K562 (cell line): Measurements from ENCODE around the gene DESI2. TPM values are rescaled to one million over a fixed set of nuclear protein-coding genes. Genes with fewer than 3 reads are reported as not detected.

Experiments
- ATAC-seq: fragments of 200-7000 bp; cut with Tn5 transposase; 3 replicates; pipeline ENCODE4 v1.9.1; 2020; ENCODE audit warnings: moderate library complexity
- BruUV-seq: library from RNA; stranded (reverse); fragments of 400-500 nt; replicated peaks from 2 replicates; lab custom pipeline; 2021; lab: Mats Ljungman, UMichigan
- CTCF ChIA-PET: fragments of 300-600 bp; formaldehyde crosslinking; extraction: SDS; loops from one replicate; lab custom pipeline; 2021; ENCODE audit warnings: low intra/inter-chr PET ratio; lab: Yijun Ruan, JAX
- POLR2A ChIA-PET: fragments of 300-600, 350-650 bp; sonication (Branson Sonifier 250); formaldehyde crosslinking; extraction: SDS; loops from one replicate; lab custom pipeline; 2021; ENCODE audit warnings: antibody characterized with exemption, inconsistent platforms; lab: Yijun Ruan, JAX
- DNase-seq, 4 experiments: peaks; one replicate each; pipeline versions ENCODE4 v3.0.0 to v3.0.0-alpha.2; 2011 to 2018; ENCODE audit warnings: low spot score in 3 of 4, mixed read lengths in 3 of 4; ENCODE audit errors: extremely low read depth in 1 of 4
- FAIRE-seq: peaks from 2 replicates; lab custom pipeline; 2011; peaks lifted over from hg19 to GRCh38; lab: Jason Lieb, UNC
- H2AFZ ChIP-seq: 2 replicates; pipeline ENCODE4 v1.6.0; 2011; ENCODE audit warnings: low read depth, low read length, control low read depth, inconsistent platforms
- H3K27ac ChIP-seq: fragments of 200-600 bp; 3 replicates; pipeline ENCODE4 v1.8.0; 2011; ENCODE audit warnings: low read depth, mild to moderate bottlenecking, control low read depth, inconsistent platforms, low read length, moderate library complexity, mixed read lengths; ENCODE audit errors: extremely low read depth
- H3K27me3 ChIP-seq, 2 experiments: fragments of 300-600 bp in 1 of 2; 2 replicates in 1 of 2; 3 replicates in 1 of 2; pipeline versions ENCODE4 v1.6.0 to v1.8.0; 2011; ENCODE audit warnings: inconsistent platforms in 2 of 2, low read length in 2 of 2, mild to moderate bottlenecking in 1 of 2, mixed read lengths in 1 of 2, moderate library complexity in 1 of 2; ENCODE audit not compliant: control insufficient read depth in 2 of 2, insufficient read depth in 2 of 2
- H3K36me3 ChIP-seq: fragments of 300-600 bp; 3 replicates; pipeline ENCODE4 v1.8.0; 2011; ENCODE audit warnings: mild to moderate bottlenecking, low read length, inconsistent platforms; ENCODE audit not compliant: control insufficient read depth, insufficient read depth
- H3K4me1 ChIP-seq, 2 experiments: fragments of 200-600 bp in 1 of 2; replicated peaks in 1 of 2; 2 replicates in 1 of 2; 3 replicates in 1 of 2; pipeline versions ENCODE4 v1.5.1 to v1.8.0; 2011; ENCODE audit warnings: inconsistent platforms in 2 of 2, low read length in 2 of 2, mild to moderate bottlenecking in 1 of 2, mixed read lengths in 1 of 2, moderate library complexity in 1 of 2; ENCODE audit not compliant: control insufficient read depth in 2 of 2, insufficient read depth in 2 of 2
- H3K4me2 ChIP-seq: 2 replicates; pipeline ENCODE4 v1.6.1; 2011; ENCODE audit warnings: low read length, control low read depth, inconsistent platforms, mixed read lengths; ENCODE audit not compliant: insufficient read depth
- H3K4me3 ChIP-seq: fragments of 200-600 bp; sonication (generic), shearing (Covaris generic); 2 replicates; pipeline ENCODE4 v1.5.1; 2016; ENCODE audit warnings: control low read depth, inconsistent platforms
- H3K79me2 ChIP-seq: fragments of 200-600 bp; 3 replicates; pipeline ENCODE4 v1.8.0; 2011; ENCODE audit warnings: low read length, inconsistent platforms; ENCODE audit not compliant: control insufficient read depth, insufficient read depth
- H3K9ac ChIP-seq, 2 experiments: 2 replicates each; pipeline versions ENCODE4 v1.6.0 to v1.6.1; 2011; ENCODE audit warnings: low read depth in 2 of 2, low read length in 2 of 2, control low read depth in 1 of 2, inconsistent platforms in 1 of 2, mild to moderate bottlenecking in 1 of 2, mixed read lengths in 1 of 2; ENCODE audit not compliant: insufficient read depth in 1 of 2
- H3K9me1 ChIP-seq: one replicate; pipeline ENCODE4 v1.6.0; 2011; ENCODE audit warnings: inconsistent platforms, mild to moderate bottlenecking, low read length, moderate library complexity; ENCODE audit not compliant: control insufficient read depth, insufficient read depth
- H3K9me3 ChIP-seq: replicated peaks from 2 replicates; pipeline ENCODE4 v1.5.1; 2011; ENCODE audit warnings: low read depth, low read length, inconsistent platforms; ENCODE audit not compliant: control insufficient read depth, insufficient read depth
- H4K20me1 ChIP-seq: replicated peaks from 2 replicates; pipeline ENCODE4 v1.6.1; 2011; ENCODE audit warnings: low read length, inconsistent platforms, mixed read lengths; ENCODE audit not compliant: control insufficient read depth, insufficient read depth
- HIVEP1 ChIP-seq: fragments of 250-450 bp; sonication (Bioruptor Pico); IDR thresholded peaks from 2 replicates; pipeline ENCODE4 v1.4.0; 2020; ENCODE audit warnings: mild to moderate bottlenecking
- HMG20A ChIP-seq: fragments of 450-650 bp; formaldehyde crosslinking; conservative IDR thresholded peaks from 2 replicates; pipeline ENCODE4 v1.4.0; 2020; ENCODE audit warnings: mild to moderate bottlenecking, mixed read lengths
- HOMEZ ChIP-seq: fragments of 250-450 bp; sonication (Bioruptor Pico); IDR thresholded peaks from 2 replicates; pipeline ENCODE4 v1.4.0; 2020; ENCODE audit warnings: mild to moderate bottlenecking, moderate library complexity
- ILK ChIP-seq: fragments of 450-650 bp; IDR thresholded peaks from 2 replicates; pipeline ENCODE4 v1.6.1; 2016; ENCODE audit warnings: missing genetic modification characterization, low read depth, mild to moderate bottlenecking, missing compliant biosample characterization, moderate library complexity, borderline replicate concordance
- NCOA6 ChIP-seq: fragments of 450-650 bp; IDR thresholded peaks from 2 replicates; pipeline ENCODE4 v1.6.1; 2017; ENCODE audit warnings: mild to moderate bottlenecking
- NFIX ChIP-seq: fragments of 250-450 bp; sonication (Bioruptor Pico); IDR thresholded peaks from 2 replicates; pipeline ENCODE4 v1.4.0; 2020; ENCODE audit warnings: low read depth, mild to moderate bottlenecking, moderate library complexity
- NFYB ChIP-seq: IDR thresholded peaks from 2 replicates; pipeline ENCODE4 v1.6.1; 2011; ENCODE audit warnings: mild to moderate bottlenecking, moderate library complexity; ENCODE audit not compliant: insufficient read length; ENCODE audit errors: extremely low read depth
- PKNOX1 ChIP-seq: fragments of 450-650 bp; IDR thresholded peaks from 2 replicates; pipeline ENCODE4 v1.6.1; 2016
- REST ChIP-seq, 2 experiments: fragments of 450-650 bp; formaldehyde crosslinking in 1 of 2; IDR thresholded peaks; 2 replicates each; pipeline versions ENCODE4 v1.4.0 to v1.6.1; 2014 to 2020; ENCODE audit warnings: mild to moderate bottlenecking in 2 of 2, borderline replicate concordance in 1 of 2, low read depth in 1 of 2
- TAL1 ChIP-seq: fragments of 450-650 bp; IDR thresholded peaks from 2 replicates; pipeline ENCODE4 v1.6.1; 2016; ENCODE audit warnings: mild to moderate bottlenecking
- ZBED1 ChIP-seq: IDR thresholded peaks from 2 replicates; pipeline ENCODE4 v1.6.1; 2014
- WGBS: fragments of 100-300 bp; shearing (Covaris generic); methylation state at CpG from one replicate; pipeline ENCODE4 v1.1.6; 2016; ENCODE audit warnings: low coverage, mixed read lengths; ENCODE audit not compliant: insufficient coverage; ENCODE audit errors: missing lambda C conversion rate; 5-methylcytosine and 5-hydroxymethylcytosine counted together
- in situ Hi-C: fragments of 300-500 bp; cut with MboI; formaldehyde crosslinking; loops from 4 replicates; pipeline ENCODE4 v1.15.0; 2018; ENCODE audit warnings: inconsistent platforms, mixed read lengths
- intact Hi-C: fragments of 100-400 bp; cut with micrococcal nuclease; formaldehyde crosslinking; loops from 2 replicates; pipeline ENCODE4 v1.14.2; 2022
- polyA plus RNA-seq, 8 experiments: library from polyadenylated mRNA; depleted of rRNA in 4 of 8; stranded (reverse) in 5 of 8; unstranded in 3 of 8; fragments of >200 nt; fragmentation: Nextera tagmentation in 2 of 8; fragmentation: Illumina TruSeq in 1 of 8; extraction: Ambion mirVana in 2 of 8; extraction: Trizol in 1 of 8; gene quantifications; 2 replicates each; pipeline versions ENCODE4 v1.2.1 to v1.2.3, GENCODE V29; 2011 to 2014; ENCODE audit warnings: inconsistent platforms in 1 of 8, missing spikeins in 1 of 8
- total RNA-seq, 7 experiments: library from RNA; depleted of rRNA in 6 of 7; stranded (reverse); fragments of >200 nt in 6 of 7; fragmentation: Illumina TruSeq in 2 of 7; extraction: Trizol in 2 of 7; gene quantifications; 2 replicates each; pipeline versions ENCODE4 v1.2.1 to v1.2.3, GENCODE V29; 2011 to 2021; ENCODE audit warnings: low replicate concordance in 1 of 7

Gene DESI2
- total and polyA plus RNA-seq, 9 of the 15 experiments (the other 6 are each of a cell fraction or from before 2014, with no cell fraction given) = 17.4 to 59.4 (median 38.4) TPM

GRCh38 chr1:244651956-244652622, 837 bp upstream of the DESI2 start:
- peaks cover 39% of the 10 kb centered on the region for H3K79me2 ChIP-seq
- DNase-seq (no peak), FAIRE-seq (no peak), ATAC-seq (no peak)
- H3K9me3 ChIP-seq = no peaks in the 10 kb centered on the region
- intact Hi-C loops (loop anchor here (2.0 to 5.0 kb wide), 4 partner anchors 145 to 390 kb away; partner anchors contain the start of gene ADSS2), in situ Hi-C loops (no loop called here)
- ChIA-PET CTCF (no interaction called here), POLR2A (interaction anchor here (0.5 to 0.6 kb wide), 3 partner anchors 28 to 885 kb away, joined by 3 to 4 read pairs (median 3); no protein-coding TSS in a partner anchor)
- peak overlapping the region; percentile 76 for H3K4me3 ChIP-seq
- H2AFZ ChIP-seq = peak overlapping the region; percentile 100
- H3K36me3 ChIP-seq = peaks cover 11% of the 10 kb centered on the region
- peak overlapping the region; percentile 57 to 82 for H3K9ac ChIP-seq
- H3K9me1 ChIP-seq = no peaks in the 10 kb centered on the region
- no peaks in the 10 kb centered on the region for H4K20me1 ChIP-seq
- H3K27ac ChIP-seq = peak overlapping the region; percentile 46; the same call in 2 of the 3 replicates
- peaks cover 7 to 20% of the 10 kb centered on the region in 2 experiments for H3K4me1 ChIP-seq
- H3K4me2 ChIP-seq = peak overlapping the region; percentile 99
- 48% methylated on average over 15 of the region's 15 CpGs for WGBS
- BruUV-seq = TSS peak; percentile 88
- H3K27me3 ChIP-seq = no peaks in the 10 kb centered on the region
- no peak for TF ChIP-seq HIVEP1
- no peak for TF ChIP-seq NFYB
- TF ChIP-seq PKNOX1 = no peak
- TF ChIP-seq ILK (tag) = no peak
- no peak for TF ChIP-seq NCOA6
- TF ChIP-seq HOMEZ = no peak
- no peak for TF ChIP-seq REST (IDR thresholded peaks at IDR 0.05; ENCODE audit: borderline replicate concordance)
- TF ChIP-seq REST (CRISPR knock-in tag; IDR thresholded peaks at IDR 0.05; ENCODE audit: low read depth) = no peak
- no peak for TF ChIP-seq NFIX (CRISPR knock-in tag)
- 0 out of 2 replicates have a peak, but pooled peaks have one; percentile 9 for TF ChIP-seq TAL1
- no peak for TF ChIP-seq HMG20A (CRISPR knock-in tag)
- TF ChIP-seq ZBED1 = no peak
